Endothelial cell of umbilical vein (primary cell): ENCODE measurements around the gene SEC16B. TPM values are rescaled to one million over a fixed set of nuclear protein-coding genes. Genes with fewer than 3 reads are reported as not detected.

Experiments
- BruUV-seq: library from RNA; stranded (reverse); fragments of 400-500 nt; replicated peaks from 2 replicates; lab custom pipeline; 2021; lab: Mats Ljungman, UMichigan
- CTCF ChIA-PET: fragments of 300-600, 350-600 bp; sonication (Branson Sonifier 250); formaldehyde crosslinking; loops from one replicate; lab custom pipeline; 2021; ENCODE audit warnings: antibody characterized with exemption, inconsistent platforms; lab: Charles Lee
- POLR2A ChIA-PET: fragments of 300-600, 350-600 bp; sonication (Branson Sonifier 250); formaldehyde crosslinking; loops from one replicate; lab custom pipeline; 2021; ENCODE audit warnings: antibody characterized with exemption, inconsistent platforms; lab: Charles Lee
- DNase-seq: peaks from one replicate; pipeline ENCODE4 v3.0.0-alpha.2; 2011; ENCODE audit warnings: low read depth, low spot score
- FAIRE-seq: peaks from 2 replicates; lab custom pipeline; 2011; peaks lifted over from hg19 to GRCh38; lab: Jason Lieb, UNC
- H2AFZ ChIP-seq: 2 replicates; pipeline ENCODE4 v1.6.0; 2012; ENCODE audit warnings: low read depth, low read length, control low read depth, inconsistent platforms
- H3K27ac ChIP-seq: 2 replicates; pipeline ENCODE4 v1.5.1; 2011; ENCODE audit warnings: low read depth, mild to moderate bottlenecking, control low read depth, low read length, moderate library complexity; ENCODE audit not compliant: insufficient read depth
- H3K27me3 ChIP-seq, 2 experiments: 2 replicates each; pipeline versions ENCODE4 v1.6.0 to v1.6.1; 2011; ENCODE audit warnings: low read length in 2 of 2, mixed read lengths in 1 of 2; ENCODE audit not compliant: control insufficient read depth in 2 of 2, insufficient read depth in 2 of 2
- H3K36me3 ChIP-seq, 2 experiments: 2 replicates in 1 of 2; 3 replicates in 1 of 2; pipeline ENCODE4 v1.5.1; 2011; ENCODE audit warnings: low read length in 2 of 2, mild to moderate bottlenecking in 1 of 2, moderate library complexity in 1 of 2; ENCODE audit not compliant: control insufficient read depth in 2 of 2, insufficient read depth in 2 of 2; ENCODE audit errors: extremely low read depth in 1 of 2
- H3K4me1 ChIP-seq: 3 replicates; pipeline ENCODE4 v1.5.1; 2011; ENCODE audit warnings: mild to moderate bottlenecking, low read length; ENCODE audit not compliant: control insufficient read depth, insufficient read depth; ENCODE audit errors: extremely low read depth
- H3K4me2 ChIP-seq: 2 replicates; pipeline ENCODE4 v1.6.1; 2011; ENCODE audit warnings: low read length, control low read depth, mixed read lengths; ENCODE audit not compliant: insufficient read depth
- H3K4me3 ChIP-seq, 3 experiments: fragments of 200-600 bp in 1 of 3; sonication (generic), shearing (Covaris generic) in 1 of 3; replicated peaks in 1 of 3; 2 replicates each; pipeline ENCODE4 v1.5.1; 2011 to 2016; ENCODE audit warnings: control low read depth in 3 of 3, low read length in 3 of 3, mild to moderate bottlenecking in 2 of 3, inconsistent platforms in 1 of 3, low read depth in 1 of 3, moderate library complexity in 1 of 3; ENCODE audit not compliant: insufficient read depth in 1 of 3
- H3K79me2 ChIP-seq: 2 replicates; pipeline ENCODE4 v1.6.0; 2012; ENCODE audit warnings: low read length, inconsistent platforms; ENCODE audit not compliant: control insufficient read depth, insufficient read depth
- H3K9ac ChIP-seq: replicated peaks from 2 replicates; pipeline ENCODE3; 2011; ENCODE audit warnings: low read length, control low read depth; ENCODE audit not compliant: insufficient read depth; ENCODE audit errors: extremely low read depth
- H3K9me1 ChIP-seq: replicated peaks from 3 replicates; pipeline ENCODE4 v1.6.0; 2011; ENCODE audit warnings: mild to moderate bottlenecking, low read length; ENCODE audit not compliant: control insufficient read depth, insufficient read depth; ENCODE audit errors: extremely low read depth
- H3K9me3 ChIP-seq: replicated peaks from 2 replicates; pipeline ENCODE4 v1.5.1; 2012; ENCODE audit warnings: low read length, inconsistent platforms; ENCODE audit not compliant: control insufficient read depth, insufficient read depth
- H4K20me1 ChIP-seq: replicated peaks from 2 replicates; pipeline ENCODE3; 2011; ENCODE audit warnings: mild to moderate bottlenecking, low read length; ENCODE audit not compliant: control insufficient read depth, insufficient read depth; ENCODE audit errors: extremely low read depth
- EZH2 ChIP-seq: IDR thresholded peaks from 2 replicates; pipeline ENCODE4 v1.6.1; 2012; ENCODE audit warnings: borderline replicate concordance, low read depth, mild to moderate bottlenecking, moderate library complexity, low read length, inconsistent platforms; ENCODE audit not compliant: severe bottlenecking
- FOS ChIP-seq: IDR thresholded peaks from 2 replicates; pipeline ENCODE4 v1.6.1; 2011; ENCODE audit warnings: mild to moderate bottlenecking, low read length, moderate library complexity, borderline replicate concordance; ENCODE audit not compliant: insufficient read depth
- GATA2 ChIP-seq: IDR thresholded peaks from 2 replicates; pipeline ENCODE4 v1.7.0; 2011; ENCODE audit warnings: low read depth, mild to moderate bottlenecking, moderate library complexity, mixed read lengths, low read length; ENCODE audit not compliant: insufficient read length, insufficient read depth
- JUN ChIP-seq: IDR thresholded peaks from 2 replicates; pipeline ENCODE4 v1.6.1; 2011; ENCODE audit warnings: borderline replicate concordance, low read depth; ENCODE audit not compliant: insufficient read length, insufficient read depth
- MAX ChIP-seq: IDR thresholded peaks from 2 replicates; pipeline ENCODE4 v1.6.1; 2011; ENCODE audit not compliant: insufficient read depth, insufficient read length
- MYC ChIP-seq: IDR thresholded peaks from one replicate; pipeline ENCODE4 v1.6.1; 2011; ENCODE audit warnings: mild to moderate bottlenecking, low read depth, low read length
- POLR2A ChIP-seq: IDR thresholded peaks from 2 replicates; pipeline ENCODE4 v1.6.1; 2012; ENCODE audit warnings: low read depth, mild to moderate bottlenecking, control low read depth, low read length
- POLR2AphosphoS5 ChIP-seq: IDR thresholded peaks from 2 replicates; pipeline ENCODE4 v1.6.1; 2012; ENCODE audit warnings: low read depth, mild to moderate bottlenecking, control low read depth, low read length, moderate library complexity; ENCODE audit not compliant: insufficient read depth
- dilution Hi-C: fragments of 300-500 bp; cut with MboI; formaldehyde crosslinking; loops from one replicate; pipeline ENCODE4 v1.15.0; 2019; ENCODE audit warnings: low sequenced_read_pairs; ENCODE audit not compliant: extremely low pct_ligation_motif_present
- intact Hi-C: fragments of 100-400 bp; cut with micrococcal nuclease; formaldehyde crosslinking; loops from one replicate; pipeline ENCODE4 v1.10.0; 2022
- polyA plus RNA-seq, 4 experiments: library from polyadenylated mRNA; depleted of rRNA in 3 of 4; stranded (reverse) in 3 of 4; unstranded in 1 of 4; fragments of >200 nt; gene quantifications; 2 replicates each; pipeline versions ENCODE4 v1.2.1 to v1.2.3, GENCODE V29; 2011 to 2012; ENCODE audit warnings: missing spikeins in 1 of 4
- total RNA-seq: library from RNA; stranded (reverse); gene quantifications from 2 replicates; pipeline ENCODE4 v1.2.3, GENCODE V29; 2021
- TF ChIP-seq, protein P1 (sequence below), 2 donors: IDR thresholded peaks; 1 replicate in 1 of 2; 2 replicates in 1 of 2; pipeline ENCODE4 v1.5.1; 2011; ENCODE audit warnings: low read length in 2 of 2, mild to moderate bottlenecking in 2 of 2, moderate library complexity in 2 of 2, control low read depth in 1 of 2, inconsistent platforms in 1 of 2, low read depth in 1 of 2; ENCODE audit not compliant: insufficient read depth in 1 of 2; ENCODE audit errors: extremely low read depth in 1 of 2

SEC16B gene
- total and polyA plus RNA-seq, 2 donors (not counting 3 experiments of a cell fraction or from before 2014, with no cell fraction given): 0.44 to 0.58 TPM

DNA sequence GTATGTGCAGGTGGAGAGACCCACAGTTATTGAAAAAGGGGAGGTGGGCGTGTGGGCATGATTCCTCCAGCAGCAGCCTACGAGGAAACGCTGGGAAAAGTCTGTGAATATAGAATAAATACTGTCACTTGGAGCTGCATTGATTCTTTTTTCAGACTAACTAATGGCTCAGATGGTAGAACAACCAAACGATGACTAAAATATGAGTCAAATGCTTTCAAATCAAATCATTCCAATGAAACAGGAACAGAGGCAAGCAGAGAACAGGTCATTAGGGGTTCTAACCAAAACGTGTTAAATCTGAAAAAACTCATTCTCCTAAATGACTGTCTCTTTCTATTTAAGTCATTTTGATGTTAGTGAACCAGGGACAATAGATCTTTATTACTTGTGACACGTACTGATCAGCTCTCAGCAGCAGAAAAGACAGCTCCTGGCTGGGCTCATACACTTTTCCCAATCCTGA, 35.1 kb upstream of the SEC16B start:
- TF ChIP-seq MAX (no peak), POLR2A (no peak), JUN (no peak), MYC (no peak), FOS (peak; percentile 73), EZH2 (no peak), GATA2 (no peak), POLR2AphosphoS5 (no peak)
- TF ChIP-seq, protein P1, sequence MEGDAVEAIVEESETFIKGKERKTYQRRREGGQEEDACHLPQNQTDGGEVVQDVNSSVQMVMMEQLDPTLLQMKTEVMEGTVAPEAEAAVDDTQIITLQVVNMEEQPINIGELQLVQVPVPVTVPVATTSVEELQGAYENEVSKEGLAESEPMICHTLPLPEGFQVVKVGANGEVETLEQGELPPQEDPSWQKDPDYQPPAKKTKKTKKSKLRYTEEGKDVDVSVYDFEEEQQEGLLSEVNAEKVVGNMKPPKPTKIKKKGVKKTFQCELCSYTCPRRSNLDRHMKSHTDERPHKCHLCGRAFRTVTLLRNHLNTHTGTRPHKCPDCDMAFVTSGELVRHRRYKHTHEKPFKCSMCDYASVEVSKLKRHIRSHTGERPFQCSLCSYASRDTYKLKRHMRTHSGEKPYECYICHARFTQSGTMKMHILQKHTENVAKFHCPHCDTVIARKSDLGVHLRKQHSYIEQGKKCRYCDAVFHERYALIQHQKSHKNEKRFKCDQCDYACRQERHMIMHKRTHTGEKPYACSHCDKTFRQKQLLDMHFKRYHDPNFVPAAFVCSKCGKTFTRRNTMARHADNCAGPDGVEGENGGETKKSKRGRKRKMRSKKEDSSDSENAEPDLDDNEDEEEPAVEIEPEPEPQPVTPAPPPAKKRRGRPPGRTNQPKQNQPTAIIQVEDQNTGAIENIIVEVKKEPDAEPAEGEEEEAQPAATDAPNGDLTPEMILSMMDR (IDR thresholded peaks at IDR 0.05; ENCODE audit: extremely low read depth in 1 of 2, insufficient read depth in 1 of 2, low read depth in 1 of 2, low read length in 2 of 2): no peak
- Histone ChIP-seq H3K4me3 (no peak overlapping the region), H3K27me3 (no peaks in the 10 kb centered on the region), H4K20me1 (no peaks in the 10 kb centered on the region), H3K4me1 (peaks cover 2% of the 10 kb centered on the region), H3K27ac (no peak overlapping the region), H2AFZ (peak overlapping the region; percentile 53), H3K9me1 (no peaks in the 10 kb centered on the region), H3K9ac (no peak overlapping the region), H3K79me2 (no peaks in the 10 kb centered on the region), H3K9me3 (no peaks in the 10 kb centered on the region), H3K36me3 (no peaks in the 10 kb centered on the region), H3K4me2 (no peak overlapping the region)
- DNase-seq (peak; percentile 9), FAIRE-seq (peak; percentile 78)
- BruUV-seq: no TSS peak
- ChIA-PET POLR2A (no interaction called here), CTCF (interaction anchor here (0.6 to 1.4 kb wide), 2 partner anchors 20 to 27 kb away, joined by 3 to 6 read pairs; no protein-coding TSS in a partner anchor)
- intact Hi-C loops (no loop called here), dilution Hi-C loops (no loop called here)
